Duodenal mucosa (tissue), 2 donors: Measurements from ENCODE around the gene CRADD.

Experiments used
- H3K27ac ChIP-seq: one replicate; pipeline ENCODE4 v1.7.0; 2013; ENCODE audit warnings: low read depth, low read length
- H3K27me3 ChIP-seq, 2 donors: one replicate each; pipeline ENCODE4 v1.7.0; 2013; ENCODE audit warnings: low read length in 2 of 2, control low read depth in 1 of 2; ENCODE audit not compliant: insufficient read depth in 2 of 2, control insufficient read depth in 1 of 2
- H3K36me3 ChIP-seq, 2 donors: one replicate each; pipeline ENCODE4 v1.7.0; 2013; ENCODE audit warnings: low read length in 2 of 2, control low read depth in 1 of 2; ENCODE audit not compliant: insufficient read depth in 2 of 2, control insufficient read depth in 1 of 2
- H3K4me1 ChIP-seq, 2 donors: one replicate each; pipeline ENCODE4 v1.7.0; 2013; ENCODE audit warnings: low read length in 2 of 2, control low read depth in 1 of 2; ENCODE audit not compliant: insufficient read depth in 2 of 2, control insufficient read depth in 1 of 2
- H3K4me3 ChIP-seq, 2 donors: one replicate each; pipeline ENCODE4 v1.7.0; 2013; ENCODE audit warnings: low read length in 2 of 2, low read depth in 1 of 2
- H3K9ac ChIP-seq, 2 donors: one replicate each; pipeline ENCODE4 v1.7.0; 2013; ENCODE audit warnings: low read length in 2 of 2, low read depth in 1 of 2
- H3K9me3 ChIP-seq, 2 donors: one replicate each; pipeline ENCODE4 v1.7.0; 2013; ENCODE audit warnings: low read length in 2 of 2, control low read depth in 1 of 2; ENCODE audit not compliant: control insufficient read depth in 1 of 2

Gene CRADD

GRCh38 chr12:93938931-93939330, 261.8 kb downstream of the CRADD start:
- Histone ChIP-seq H3K27me3 (no peaks in the 10 kb centered on the region), H3K9me3 (peaks cover 14 to 16% of the 10 kb centered on the region in 2 donors), H3K4me1 (no peaks in the 10 kb centered on the region), H3K9ac (no peak overlapping the region), H3K36me3 (no peaks in the 10 kb centered on the region), H3K4me3 (no peak overlapping the region), H3K27ac (no peak overlapping the region)

- Histone ChIP-seq H3K4me3 (no peak overlapping the region), H3K27me3 (no peaks in the 10 kb centered on the region), H3K27ac (no peak overlapping the region), H3K36me3 (no peaks in the 10 kb centered on the region), H3K9me3 (peaks cover 14% of the 10 kb centered on the region in 2 donors), H3K4me1 (no peaks in the 10 kb centered on the region), H3K9ac (no peak overlapping the region)
Measured at GRCh38 chr12:93939641-93940325, 262.6 kb downstream of the CRADD start.

- no peak overlapping the region for H3K27ac ChIP-seq
- no peaks in the 10 kb centered on the region for H3K4me1 ChIP-seq
- H3K4me3 ChIP-seq = no peak overlapping the region
- no peaks in the 10 kb centered on the region for H3K27me3 ChIP-seq
- H3K36me3 ChIP-seq = no peaks in the 10 kb centered on the region
- no peaks in the 10 kb centered on the region for H3K9me3 ChIP-seq
- H3K9ac ChIP-seq = no peak overlapping the region
Measured at GRCh38 chr12:93943780-93944179, 266.6 kb downstream of the CRADD start.

GRCh38 chr12:93944201-93944600, 267.0 kb downstream of the CRADD start:
- no peak overlapping the region for H3K9ac ChIP-seq
- no peaks in the 10 kb centered on the region for H3K36me3 ChIP-seq
- H3K4me3 ChIP-seq = no peak overlapping the region
- no peaks in the 10 kb centered on the region for H3K9me3 ChIP-seq
- H3K27ac ChIP-seq = no peak overlapping the region
- H3K27me3 ChIP-seq = no peaks in the 10 kb centered on the region
- H3K4me1 ChIP-seq = no peaks in the 10 kb centered on the region
